Spleen (tissue), 11 donors: ENCODE measurements around the gene FBXO41. TPM values are rescaled to one million over a fixed set of nuclear protein-coding genes. Genes with fewer than 3 reads are reported as not detected.

Source experiments
- DNase-seq: peaks from one replicate; pipeline ENCODE4 v3.0.0-alpha.2; 2020
- H3K27ac ChIP-seq, 8 donors: fragments of 200-600 bp; sonication (generic) in 7 of 8; 1 replicate in 4 of 8; 2 replicates in 4 of 8; pipeline versions ENCODE4 v1.5.0 to v1.8.0; 2016 to 2021; ENCODE audit warnings: inconsistent platforms in 4 of 8, mild to moderate bottlenecking in 4 of 8, moderate library complexity in 1 of 8
- H3K27me3 ChIP-seq, 7 donors: fragments of 200-600 bp; sonication (generic) in 6 of 7; replicated peaks in 1 of 7; 1 replicate in 4 of 7; 2 replicates in 3 of 7; pipeline versions ENCODE4 v1.5.0 to v1.8.0; 2016 to 2021; ENCODE audit warnings: inconsistent platforms in 3 of 7, mild to moderate bottlenecking in 1 of 7
- H3K36me3 ChIP-seq, 6 donors: fragments of 200-600 bp; sonication (generic) in 5 of 6; 1 replicate in 4 of 6; 2 replicates in 2 of 6; pipeline versions ENCODE4 v1.5.0 to v1.8.0; 2016 to 2021; ENCODE audit warnings: inconsistent platforms in 2 of 6
- H3K4me1 ChIP-seq, 6 donors: fragments of 200-600 bp; sonication (generic) in 5 of 6; 1 replicate in 3 of 6; 2 replicates in 3 of 6; pipeline versions ENCODE4 v1.5.0 to v1.8.0; 2016 to 2021; ENCODE audit warnings: inconsistent platforms in 3 of 6
- H3K4me3 ChIP-seq, 8 donors: fragments of 200-600 bp; sonication (generic) in 7 of 8; 1 replicate in 4 of 8; 2 replicates in 4 of 8; pipeline versions ENCODE4 v1.5.0 to v1.8.0; 2016 to 2021; ENCODE audit warnings: inconsistent platforms in 4 of 8, mild to moderate bottlenecking in 4 of 8, moderate library complexity in 2 of 8
- H3K9me3 ChIP-seq, 8 donors: fragments of 200-600 bp; sonication (generic) in 7 of 8; 1 replicate in 4 of 8; 2 replicates in 4 of 8; pipeline versions ENCODE4 v1.5.0 to v1.8.0; 2016 to 2021; ENCODE audit warnings: inconsistent platforms in 4 of 8
- CTCF ChIP-seq, 11 experiments: fragments of 200-600 bp in 7 of 11; fragments of 450-650 bp in 4 of 11; sonication (generic) in 4 of 11; IDR thresholded peaks in 8 of 11; conservative IDR thresholded peaks in 3 of 11; 1 replicate in 7 of 11; 2 replicates in 4 of 11; pipeline versions ENCODE4 v1.4.0 to v1.8.0; 2016 to 2021; ENCODE audit warnings: antibody characterized with exemption in 11 of 11, inconsistent platforms in 4 of 11, mild to moderate bottlenecking in 1 of 11
- POLR2A ChIP-seq, 3 donors: fragments of 450-650 bp; IDR thresholded peaks; one replicate each; pipeline ENCODE4 v1.5.1; 2017; ENCODE audit warnings: antibody characterized with exemption in 3 of 3, mild to moderate bottlenecking in 1 of 3
- POLR2AphosphoS5 ChIP-seq, 3 donors: sonication (generic); formaldehyde crosslinking; IDR thresholded peaks; one replicate each; pipeline ENCODE4 v1.5.1; 2017; ENCODE audit warnings: antibody characterized with exemption in 3 of 3
- WGBS, 5 donors: extraction: QIAGEN DNeasy Blood & Tissue Kit in 3 of 5; methylation state at CpG; one replicate each; pipeline versions ENCODE4 v1.1.5 to v1.1.7; 2013 to 2018; 5-methylcytosine and 5-hydroxymethylcytosine counted together
- intact Hi-C: fragments of 100-400 bp; cut with DNase I; formaldehyde crosslinking; loops from one replicate; pipeline ENCODE4 v1.15.0; 2023; ENCODE audit warnings: low total_unique reads
- polyA plus RNA-seq, 3 donors: library from polyadenylated mRNA; stranded (reverse); fragments of 200-250 nt; gene quantifications; one replicate each; pipeline ENCODE4 v1.2.1, GENCODE V29; 2013
- total RNA-seq, 7 donors: library from RNA; depleted of rRNA in 3 of 7; stranded (reverse); fragments of >200 nt in 3 of 7; fragmentation: NEBNext Ultra II Directional in 4 of 7; extraction: Animal tissue kit (Norgen Biotek cat#: 25700) in 4 of 7; gene quantifications; one replicate each; pipeline versions ENCODE4 v1.1.0 to v1.2.1, GENCODE V29; 2016 to 2021
- donor health status: healthy with polysubstance abuse.
- donor health status: DM: no; HTN: no; CAD: no; lungs with moderate emphysema.
- donor health status: DM: no; HTN: no; CAD: no.
- donor health status: Bipolar disorder and iron deficiency.
- donor health status: healthy.
- donor health status: DM: no; HTN: no; CAD: no.
- donor health status: DM: yes; HTN: yes; CAD: no.

The FBXO41 gene
- total and polyA plus RNA-seq, 10 donors, result 4.8 to 15.9 (median 12.6) TPM

GRCh38 chr2:73252238-73253027, 31.8 kb downstream of the FBXO41 start:
- Histone ChIP-seq H3K36me3 (peaks cover 5 to 89% (median 79%) of the 10 kb centered on the region in 6 donors), H3K9me3 (no peaks in the 10 kb centered on the region), H3K4me3 (no peak overlapping the region), H3K27ac (no peak overlapping the region), H3K4me1 (no peaks in the 10 kb centered on the region), H3K27me3 (no peaks in the 10 kb centered on the region)
- WGBS, 5 donors, result 86 to 96% (median 92%) methylated on average over 11 to 17 of the region's 17 CpGs
- no peak for DNase-seq
- intact Hi-C loops, result no loop called here
- TF ChIP-seq POLR2AphosphoS5 (IDR thresholded peaks at IDR 0.05) (peak in 2 of 3 donors; percentile 26 to 70), CTCF (IDR thresholded peaks at IDR 0.05 in 8 of 11, conservative IDR thresholded peaks at IDR 0.05 in 3 of 11) (no peak), POLR2A (IDR thresholded peaks at IDR 0.05) (no peak)

GRCh38 chr2:73250872-73251846, 33.1 kb downstream of the FBXO41 start:
- H3K36me3 ChIP-seq, result peaks cover 11 to 100% (median 91%) of the 10 kb centered on the region in 6 donors
- TF ChIP-seq POLR2AphosphoS5 (IDR thresholded peaks at IDR 0.05) (peak in 1 of 3 donors; percentile 24), CTCF (IDR thresholded peaks at IDR 0.05 in 8 of 11, conservative IDR thresholded peaks at IDR 0.05 in 3 of 11) (no peak)

GRCh38 chr2:73249636-73250035, 34.6 kb downstream of the FBXO41 start:
- H3K36me3 ChIP-seq, result peaks cover 11 to 100% (median 99%) of the 10 kb centered on the region in 6 donors
- H3K9me3 ChIP-seq, result no peaks in the 10 kb centered on the region
- no peak overlapping the region for H3K4me3 ChIP-seq
- no peak for DNase-seq
- intact Hi-C loops, result no loop called here
- H3K27me3 ChIP-seq, result no peaks in the 10 kb centered on the region
- no peaks in the 10 kb centered on the region for H3K4me1 ChIP-seq
- H3K27ac ChIP-seq, result no peak overlapping the region
- WGBS, 5 donors, result 82 to 91% (median 91%) methylated on average over 9 of the region's 9 CpGs
- TF ChIP-seq CTCF (IDR thresholded peaks at IDR 0.05 in 8 of 11, conservative IDR thresholded peaks at IDR 0.05 in 3 of 11) (no peak), POLR2A (IDR thresholded peaks at IDR 0.05) (no peak)

More at GRCh38 chr2:73250872-73251846, 33.1 kb downstream of the FBXO41 start:
- 89 to 93% (median 91%) methylated on average over 16 to 17 of the region's 17 CpGs for WGBS, 5 donors
- Histone ChIP-seq H3K27ac (no peak overlapping the region), H3K4me3 (no peak overlapping the region), H3K4me1 (no peaks in the 10 kb centered on the region), H3K9me3 (no peaks in the 10 kb centered on the region), H3K27me3 (no peaks in the 10 kb centered on the region)
- intact Hi-C loops, result no loop called here
- DNase-seq, result no peak
